ENCODE results near the gene DCN. TPM values are rescaled to one million over a fixed set of nuclear protein-coding genes. Genes with fewer than 3 reads are reported as not detected.

The DCN gene
- total and polyA plus RNA-seq, 2 donors (not counting 3 experiments of a cell fraction or from before 2014, with no cell fraction given): 0.42 to 0.43 TPM

DNA sequence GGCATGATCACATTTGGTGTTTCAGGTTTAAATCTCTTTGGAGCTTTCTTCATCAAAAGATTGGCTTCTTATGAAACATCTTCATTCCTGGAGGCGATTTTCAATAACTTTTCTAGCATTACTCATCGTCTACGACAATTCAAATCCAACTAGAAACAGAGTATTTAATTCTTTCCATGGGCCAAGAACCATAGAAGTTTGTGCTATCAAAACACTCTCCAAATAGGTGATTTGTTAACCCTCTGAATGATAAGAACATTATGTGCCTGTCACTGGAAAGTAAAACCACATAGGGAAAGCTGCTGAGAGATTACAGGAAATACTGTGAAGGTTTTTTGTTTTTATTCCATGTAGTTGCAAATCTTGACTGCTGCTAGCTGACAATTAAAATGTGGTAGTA is 6.9 kb upstream of the DCN start:
- CTCF ChIA-PET: interaction anchor here (1.1 to 2.6 kb wide), 3 partner anchors 9 to 81 kb away, joined by 3 to 9 read pairs (median 3); no protein-coding TSS in a partner anchor

DNA sequence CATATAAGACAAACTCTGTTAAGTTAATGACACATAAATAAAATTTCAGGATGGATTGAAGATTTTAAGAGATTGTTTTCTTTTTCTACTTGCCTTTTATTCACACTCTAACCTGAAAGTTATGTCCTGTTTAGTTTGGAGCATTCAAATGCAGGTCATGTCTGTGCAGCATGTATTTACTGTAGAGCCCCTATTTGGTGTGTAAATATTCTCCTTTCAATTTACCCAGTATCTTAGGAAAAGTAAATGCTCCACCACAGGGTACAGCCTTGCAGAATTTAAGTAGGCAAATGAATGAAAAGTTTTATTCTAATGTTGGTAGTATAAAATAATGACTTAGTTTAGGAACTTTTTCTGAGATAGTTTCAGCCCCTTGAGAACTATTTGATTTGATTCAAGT is 6.2 kb upstream of the DCN start:
- Histone ChIP-seq H3K79me2 (ENCODE audit: control insufficient read depth, insufficient read depth, low read length) (no peaks in the 10 kb centered on the region), H3K4me2 (ENCODE audit: insufficient read depth, low read length) (no peak overlapping the region), H3K27me3 (ENCODE audit: control insufficient read depth in 2 of 2, insufficient read depth in 2 of 2, low read length in 2 of 2) (no peaks in the 10 kb centered on the region), H3K9ac (replicated peaks; ENCODE audit: extremely low read depth, insufficient read depth, low read length) (no peak overlapping the region), H3K4me1 (ENCODE audit: control insufficient read depth, extremely low read depth, insufficient read depth, low read length) (no peaks in the 10 kb centered on the region), H2AFZ (ENCODE audit: low read depth, low read length) (no peak overlapping the region), H3K4me3 (replicated peaks in 1 of 3; ENCODE audit: insufficient read depth in 1 of 3, low read depth in 1 of 3, low read length in 3 of 3) (no peak overlapping the region), H3K36me3 (ENCODE audit: control insufficient read depth in 2 of 2, extremely low read depth in 1 of 2, insufficient read depth in 2 of 2, low read length in 2 of 2) (no peaks in the 10 kb centered on the region), H4K20me1 (replicated peaks; ENCODE audit: control insufficient read depth, extremely low read depth, insufficient read depth, low read length) (no peaks in the 10 kb centered on the region), H3K9me1 (replicated peaks; ENCODE audit: control insufficient read depth, extremely low read depth, insufficient read depth, low read length) (no peaks in the 10 kb centered on the region), H3K9me3 (replicated peaks; ENCODE audit: control insufficient read depth, insufficient read depth, low read length) (no peaks in the 10 kb centered on the region), H3K27ac (ENCODE audit: insufficient read depth, low read depth, low read length) (no peak overlapping the region)
- BruUV-seq (replicated peaks): no TSS peak
- no peak for FAIRE-seq
- ChIA-PET CTCF (interaction anchor here (1.1 to 2.6 kb wide), 2 partner anchors 9 to 17 kb away, joined by 3 to 9 read pairs; no protein-coding TSS in a partner anchor), POLR2A (no interaction called here)
- no peak for DNase-seq (ENCODE audit: low read depth, low spot score)
- dilution Hi-C loops (cut with MboI; ENCODE audit: extremely low pct_ligation_motif_present, low sequenced_read_pairs): no loop called here
- no peak for TF ChIP-seq POLR2AphosphoS5 (IDR thresholded peaks at IDR 0.05; ENCODE audit: insufficient read depth, low read depth, low read length)
- TF ChIP-seq JUN (IDR thresholded peaks at IDR 0.05; ENCODE audit: borderline replicate concordance, insufficient read depth, insufficient read length, low read depth): no peak
- no peak for TF ChIP-seq EZH2 (IDR thresholded peaks at IDR 0.05; ENCODE audit: borderline replicate concordance, low read depth, low read length, severe bottlenecking)
- no peak for TF ChIP-seq POLR2A (IDR thresholded peaks at IDR 0.05; ENCODE audit: low read depth, low read length)
- no peak for TF ChIP-seq FOS (IDR thresholded peaks at IDR 0.05; ENCODE audit: borderline replicate concordance, insufficient read depth, low read length)
- TF ChIP-seq, protein P1, sequence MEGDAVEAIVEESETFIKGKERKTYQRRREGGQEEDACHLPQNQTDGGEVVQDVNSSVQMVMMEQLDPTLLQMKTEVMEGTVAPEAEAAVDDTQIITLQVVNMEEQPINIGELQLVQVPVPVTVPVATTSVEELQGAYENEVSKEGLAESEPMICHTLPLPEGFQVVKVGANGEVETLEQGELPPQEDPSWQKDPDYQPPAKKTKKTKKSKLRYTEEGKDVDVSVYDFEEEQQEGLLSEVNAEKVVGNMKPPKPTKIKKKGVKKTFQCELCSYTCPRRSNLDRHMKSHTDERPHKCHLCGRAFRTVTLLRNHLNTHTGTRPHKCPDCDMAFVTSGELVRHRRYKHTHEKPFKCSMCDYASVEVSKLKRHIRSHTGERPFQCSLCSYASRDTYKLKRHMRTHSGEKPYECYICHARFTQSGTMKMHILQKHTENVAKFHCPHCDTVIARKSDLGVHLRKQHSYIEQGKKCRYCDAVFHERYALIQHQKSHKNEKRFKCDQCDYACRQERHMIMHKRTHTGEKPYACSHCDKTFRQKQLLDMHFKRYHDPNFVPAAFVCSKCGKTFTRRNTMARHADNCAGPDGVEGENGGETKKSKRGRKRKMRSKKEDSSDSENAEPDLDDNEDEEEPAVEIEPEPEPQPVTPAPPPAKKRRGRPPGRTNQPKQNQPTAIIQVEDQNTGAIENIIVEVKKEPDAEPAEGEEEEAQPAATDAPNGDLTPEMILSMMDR (IDR thresholded peaks at IDR 0.05; ENCODE audit: extremely low read depth in 1 of 2, insufficient read depth in 1 of 2, low read depth in 1 of 2, low read length in 2 of 2): no peak
- TF ChIP-seq, protein P2, sequence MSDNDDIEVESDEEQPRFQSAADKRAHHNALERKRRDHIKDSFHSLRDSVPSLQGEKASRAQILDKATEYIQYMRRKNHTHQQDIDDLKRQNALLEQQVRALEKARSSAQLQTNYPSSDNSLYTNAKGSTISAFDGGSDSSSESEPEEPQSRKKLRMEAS (IDR thresholded peaks at IDR 0.05; ENCODE audit: insufficient read depth, insufficient read length): no peak
- no peak for TF ChIP-seq GATA2 (IDR thresholded peaks at IDR 0.05; ENCODE audit: insufficient read depth, insufficient read length, low read depth, low read length)
- TF ChIP-seq MYC (IDR thresholded peaks at IDR 0.05; ENCODE audit: low read depth, low read length): no peak
- intact Hi-C loops (cut with micrococcal nuclease): no loop called here

More for the DNA sequence above, 6.9 kb upstream of the DCN start:
- TF ChIP-seq MYC (IDR thresholded peaks at IDR 0.05; ENCODE audit: low read depth, low read length): no peak
- TF ChIP-seq POLR2A (IDR thresholded peaks at IDR 0.05; ENCODE audit: low read depth, low read length): no peak
- TF ChIP-seq, protein P2 (IDR thresholded peaks at IDR 0.05; ENCODE audit: insufficient read depth, insufficient read length): no peak
- H3K27ac ChIP-seq (ENCODE audit: insufficient read depth, low read depth, low read length): no peak overlapping the region
- POLR2A ChIA-PET: no interaction called here
- H3K9me1 ChIP-seq (replicated peaks; ENCODE audit: control insufficient read depth, extremely low read depth, insufficient read depth, low read length): no peaks in the 10 kb centered on the region
- no TSS peak for BruUV-seq (replicated peaks)
- H3K36me3 ChIP-seq (ENCODE audit: control insufficient read depth in 2 of 2, extremely low read depth in 1 of 2, insufficient read depth in 2 of 2, low read length in 2 of 2): no peaks in the 10 kb centered on the region
- peak overlapping the region; percentile 44 for H2AFZ ChIP-seq (ENCODE audit: low read depth, low read length)
- DNase-seq (ENCODE audit: low read depth, low spot score) (no peak), FAIRE-seq (no peak)
- intact Hi-C loops (cut with micrococcal nuclease) (no loop called here), dilution Hi-C loops (cut with MboI; ENCODE audit: extremely low pct_ligation_motif_present, low sequenced_read_pairs) (no loop called here)
- H3K27me3 ChIP-seq (ENCODE audit: control insufficient read depth in 2 of 2, insufficient read depth in 2 of 2, low read length in 2 of 2): no peaks in the 10 kb centered on the region
- H3K4me1 ChIP-seq (ENCODE audit: control insufficient read depth, extremely low read depth, insufficient read depth, low read length): no peaks in the 10 kb centered on the region
- no peaks in the 10 kb centered on the region for H3K79me2 ChIP-seq (ENCODE audit: control insufficient read depth, insufficient read depth, low read length)
- H3K4me2 ChIP-seq (ENCODE audit: insufficient read depth, low read length): no peak overlapping the region
- H3K9me3 ChIP-seq (replicated peaks; ENCODE audit: control insufficient read depth, insufficient read depth, low read length): no peaks in the 10 kb centered on the region
- H3K4me3 ChIP-seq (replicated peaks in 1 of 3; ENCODE audit: insufficient read depth in 1 of 3, low read depth in 1 of 3, low read length in 3 of 3): no peak overlapping the region
- H3K9ac ChIP-seq (replicated peaks; ENCODE audit: extremely low read depth, insufficient read depth, low read length): no peak overlapping the region
- no peaks in the 10 kb centered on the region for H4K20me1 ChIP-seq (replicated peaks; ENCODE audit: control insufficient read depth, extremely low read depth, insufficient read depth, low read length)
